ENCODE results near the gene OR51B4.

GRCh38 chr11:5283086-5283485 is 18.7 kb downstream of the OR51B4 start:
- TF ChIP-seq CTCF (IDR thresholded peaks at IDR 0.05; ENCODE audit: extremely low read depth in 1 of 2, insufficient read depth in 1 of 2, low read depth in 1 of 2, low read length in 2 of 2) (no peak), POLR2AphosphoS5 (IDR thresholded peaks at IDR 0.05; ENCODE audit: insufficient read depth, low read depth, low read length) (no peak), POLR2A (IDR thresholded peaks at IDR 0.05; ENCODE audit: low read depth, low read length) (no peak)
